Lower lobe of right lung (tissue), 2 donors: ENCODE results near the gene RBAK. TPM values are rescaled to one million over a fixed set of nuclear protein-coding genes. Genes with fewer than 3 reads are reported as not detected.

ENCODE experiments used
- ATAC-seq, 2 donors: fragments of 200-7000 bp; cut with Tn5 transposase; one replicate each; pipeline ENCODE4 v1.9.1; 2020 to 2022; ENCODE audit warnings: mild to moderate bottlenecking in 2 of 2, moderate library complexity in 2 of 2
- DNase-seq: peaks from one replicate; pipeline ENCODE4 v3.0.0-alpha.2; 2020
- H3K27ac ChIP-seq: fragments of 200-600 bp; one replicate; pipeline ENCODE4 v1.8.0; 2022
- H3K27me3 ChIP-seq: fragments of 200-600 bp; one replicate; pipeline ENCODE4 v1.8.0; 2022; ENCODE audit warnings: low read depth
- H3K36me3 ChIP-seq: fragments of 200-600 bp; one replicate; pipeline ENCODE4 v1.8.0; 2022; ENCODE audit warnings: mild to moderate bottlenecking
- H3K4me1 ChIP-seq: fragments of 200-600 bp; one replicate; pipeline ENCODE4 v1.8.0; 2022
- H3K4me3 ChIP-seq: fragments of 200-600 bp; one replicate; pipeline ENCODE4 v1.8.0; 2022; ENCODE audit warnings: mild to moderate bottlenecking
- H3K9me3 ChIP-seq: fragments of 200-600 bp; one replicate; pipeline ENCODE4 v1.8.0; 2022
- CTCF ChIP-seq: fragments of 200-600 bp; IDR thresholded peaks from one replicate; pipeline ENCODE4 v1.8.0; 2022; ENCODE audit warnings: antibody characterized with exemption, mild to moderate bottlenecking
- intact Hi-C: fragments of 100-400 bp; cut with DNase I; formaldehyde crosslinking; loops from one replicate; pipeline ENCODE4 v1.11.0; 2022
- long read RNA-seq: library from polyadenylated mRNA; unstranded; transcript quantifications from one replicate; pipeline ENCODE4 v2.0.0, GENCODE V29; 2021
- total RNA-seq: library from RNA; stranded (reverse); fragmentation: NEBNext Ultra II Directional; extraction: Animal tissue kit (Norgen Biotek cat#: 25700); gene quantifications from one replicate; pipeline ENCODE4 v1.2.1, GENCODE V29; 2021
- donor health status: DM: no; HTN: yes; CAD: no; lungs with severe emphysema.

RBAK gene
- total RNA-seq, result 10.4 TPM
- long read RNA-seq, full-length matches to known transcripts, result 4 of 8 reads
- long read RNA-seq, partial matches to known transcripts, result 0 of 8 reads
- long read RNA-seq, other reads (novel, unspliced or antisense), result 4 of 8 reads

- peak within 1 kb of the TSS; percentile 91 for H3K4me3 ChIP-seq
- intact Hi-C loops, result no loop called here
- no peak for TF ChIP-seq CTCF
- peaks cover 5% of the 10 kb centered on the region for H3K4me1 ChIP-seq
- DNase-seq, result peak; percentile 98
- H3K27me3 ChIP-seq, result no peaks in the 10 kb centered on the region
- peaks cover 17% of the 10 kb centered on the region for H3K36me3 ChIP-seq
- no peaks in the 10 kb centered on the region for H3K9me3 ChIP-seq
- peak within 1 kb of the TSS; percentile 85 for H3K27ac ChIP-seq
- ATAC-seq, result peak; percentile 100
Measured at GRCh38 chr7:5045558-5046396, at the start of gene RBAK. RBAK (plus strand) TSS chr7:5045860; CDS start chr7:5048077, 2,217 bp downstream.

GRCh38 chr7:4996696-4997222, 48.9 kb upstream of the RBAK start:
- H3K4me3 ChIP-seq, result no peak overlapping the region
- no peaks in the 10 kb centered on the region for H3K9me3 ChIP-seq
- intact Hi-C loops, result no loop called here
- no peak for DNase-seq
- H3K27ac ChIP-seq, result no peak overlapping the region
- no peak for TF ChIP-seq CTCF
- H3K27me3 ChIP-seq, result no peaks in the 10 kb centered on the region
- H3K4me1 ChIP-seq, result no peaks in the 10 kb centered on the region
- H3K36me3 ChIP-seq, result peaks cover 73% of the 10 kb centered on the region
- ATAC-seq, result peak in 1 of 2 donors; percentile 23

GRCh38 chr7:4998244-4998643, 47.4 kb upstream of the RBAK start:
- Histone ChIP-seq H3K36me3 (peaks cover 58% of the 10 kb centered on the region), H3K4me3 (no peak overlapping the region), H3K9me3 (no peaks in the 10 kb centered on the region), H3K27me3 (no peaks in the 10 kb centered on the region), H3K4me1 (no peaks in the 10 kb centered on the region), H3K27ac (no peak overlapping the region)
- TF ChIP-seq CTCF, result no peak
- no peak for ATAC-seq
- intact Hi-C loops, result no loop called here
- DNase-seq, result no peak

- intact Hi-C loops, result no loop called here
- Histone ChIP-seq H3K4me3 (no peak overlapping the region), H3K27ac (no peak overlapping the region), H3K4me1 (no peaks in the 10 kb centered on the region), H3K9me3 (no peaks in the 10 kb centered on the region), H3K27me3 (no peaks in the 10 kb centered on the region), H3K36me3 (peaks cover 51% of the 10 kb centered on the region)
- ATAC-seq (no peak), DNase-seq (no peak)
- no peak for TF ChIP-seq CTCF
Measured at GRCh38 chr7:4998910-4999309, 46.8 kb upstream of the RBAK start.

GRCh38 chr7:4999369-4999950, 46.2 kb upstream of the RBAK start:
- no peak overlapping the region for H3K27ac ChIP-seq
- intact Hi-C loops, result no loop called here
- H3K27me3 ChIP-seq, result no peaks in the 10 kb centered on the region
- ATAC-seq (no peak), DNase-seq (no peak)
- no peak overlapping the region for H3K4me3 ChIP-seq
- TF ChIP-seq CTCF, result no peak
- no peaks in the 10 kb centered on the region for H3K4me1 ChIP-seq
- H3K9me3 ChIP-seq, result no peaks in the 10 kb centered on the region
- H3K36me3 ChIP-seq, result peaks cover 46% of the 10 kb centered on the region
